Endothelial cell (in vitro differentiated cells): Measurements from ENCODE around the gene GTF2H3. TPM values are rescaled to one million over a fixed set of nuclear protein-coding genes. Genes with fewer than 3 reads are reported as not detected.

Source experiments
- DNase-seq: peaks from one replicate; pipeline ENCODE4 v3.0.0; 2021; ENCODE audit warnings: low spot score
- H3K27ac Mint-ChIP-seq: one replicate; pipeline ENCODE4 v1.8.0; 2021; ENCODE audit warnings: mixed read lengths, inconsistent platforms; ENCODE audit not compliant: unreplicated experiment
- H3K27me3 Mint-ChIP-seq: one replicate; pipeline ENCODE4 v1.8.0; 2021; ENCODE audit warnings: mild to moderate bottlenecking, moderate library complexity, mixed read lengths, inconsistent platforms; ENCODE audit not compliant: unreplicated experiment
- H3K36me3 Mint-ChIP-seq: one replicate; pipeline ENCODE4 v1.8.0; 2021; ENCODE audit warnings: mild to moderate bottlenecking, low read depth, mixed read lengths, inconsistent platforms; ENCODE audit not compliant: unreplicated experiment
- H3K4me1 Mint-ChIP-seq: one replicate; pipeline ENCODE4 v1.8.0; 2021; ENCODE audit warnings: mild to moderate bottlenecking, mixed read lengths, inconsistent platforms; ENCODE audit not compliant: unreplicated experiment
- H3K4me3 Mint-ChIP-seq: one replicate; pipeline ENCODE4 v1.8.0; 2021; ENCODE audit warnings: mild to moderate bottlenecking, mixed read lengths, inconsistent platforms; ENCODE audit not compliant: unreplicated experiment
- H3K9me3 Mint-ChIP-seq: one replicate; pipeline ENCODE4 v1.8.0; 2021; ENCODE audit warnings: mixed read lengths, inconsistent platforms; ENCODE audit not compliant: unreplicated experiment
- total RNA-seq: library from RNA; stranded (reverse); fragmentation: NEBNext Ultra II Directional; extraction: Animal tissue kit (Norgen Biotek cat#: 25700); gene quantifications from one replicate; pipeline ENCODE4 v1.2.1, GENCODE V29; 2021; ENCODE audit not compliant: unreplicated experiment
- TF ChIP-seq, protein P1 (sequence below): fragments of 200-600 bp; sonication (generic); IDR thresholded peaks from one replicate; pipeline ENCODE4 v1.5.0; 2021; ENCODE audit warnings: antibody characterized with exemption; ENCODE audit not compliant: unreplicated experiment

Gene GTF2H3
- total RNA-seq, 1 donor from 2014 or later, result 23.1 TPM

GRCh38 chr12:123705935-123706334 lies 72.3 kb downstream of the GTF2H3 start:
- peaks cover 7% of the 10 kb centered on the region for H3K27me3 Mint-ChIP-seq

DNA sequence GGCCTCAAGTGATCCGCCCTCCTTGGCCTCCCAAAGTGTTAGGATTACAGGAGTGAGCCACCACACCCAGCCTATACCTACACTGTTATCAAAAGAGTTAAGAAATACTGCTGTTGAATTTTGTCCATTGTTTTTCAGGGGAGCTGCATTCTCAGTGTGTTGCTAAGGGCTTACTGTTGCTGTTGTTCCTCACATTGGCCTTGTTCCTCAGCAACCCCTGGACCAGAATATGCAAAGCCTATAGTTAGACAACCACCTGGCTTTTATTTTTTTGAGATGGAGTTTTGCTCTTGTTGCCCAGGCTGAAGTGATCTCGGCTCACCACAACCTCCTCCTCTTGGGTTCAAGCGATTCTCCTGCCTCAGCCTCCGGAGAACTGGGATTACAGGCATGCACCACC lies 73.8 kb downstream of the GTF2H3 start:
- H3K27me3 Mint-ChIP-seq, result peaks cover 5% of the 10 kb centered on the region
- peaks cover 9% of the 10 kb centered on the region for H3K36me3 Mint-ChIP-seq
- H3K4me3 Mint-ChIP-seq, result no peak overlapping the region
- H3K27ac Mint-ChIP-seq, result no peak overlapping the region
- H3K9me3 Mint-ChIP-seq, result no peaks in the 10 kb centered on the region
- DNase-seq, result no peak
- TF ChIP-seq, protein P1, sequence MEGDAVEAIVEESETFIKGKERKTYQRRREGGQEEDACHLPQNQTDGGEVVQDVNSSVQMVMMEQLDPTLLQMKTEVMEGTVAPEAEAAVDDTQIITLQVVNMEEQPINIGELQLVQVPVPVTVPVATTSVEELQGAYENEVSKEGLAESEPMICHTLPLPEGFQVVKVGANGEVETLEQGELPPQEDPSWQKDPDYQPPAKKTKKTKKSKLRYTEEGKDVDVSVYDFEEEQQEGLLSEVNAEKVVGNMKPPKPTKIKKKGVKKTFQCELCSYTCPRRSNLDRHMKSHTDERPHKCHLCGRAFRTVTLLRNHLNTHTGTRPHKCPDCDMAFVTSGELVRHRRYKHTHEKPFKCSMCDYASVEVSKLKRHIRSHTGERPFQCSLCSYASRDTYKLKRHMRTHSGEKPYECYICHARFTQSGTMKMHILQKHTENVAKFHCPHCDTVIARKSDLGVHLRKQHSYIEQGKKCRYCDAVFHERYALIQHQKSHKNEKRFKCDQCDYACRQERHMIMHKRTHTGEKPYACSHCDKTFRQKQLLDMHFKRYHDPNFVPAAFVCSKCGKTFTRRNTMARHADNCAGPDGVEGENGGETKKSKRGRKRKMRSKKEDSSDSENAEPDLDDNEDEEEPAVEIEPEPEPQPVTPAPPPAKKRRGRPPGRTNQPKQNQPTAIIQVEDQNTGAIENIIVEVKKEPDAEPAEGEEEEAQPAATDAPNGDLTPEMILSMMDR, result no peak
- peaks cover 5% of the 10 kb centered on the region for H3K4me1 Mint-ChIP-seq

More at GRCh38 chr12:123705935-123706334, 72.3 kb downstream of the GTF2H3 start:
- no peak for DNase-seq
- Mint-ChIP-seq H3K9me3 (no peaks in the 10 kb centered on the region), H3K27ac (no peak overlapping the region), H3K4me1 (peaks cover 3% of the 10 kb centered on the region), H3K36me3 (peaks cover 10% of the 10 kb centered on the region), H3K4me3 (no peak overlapping the region)
- TF ChIP-seq, protein P1, result no peak

Other genes with a start within 250 kb of the GTF2H3 start
- gene KMT5A, start 249.7 kb upstream of the GTF2H3 start, total RNA-seq, result 35.6 TPM
- 2.8 TPM for gene RILPL2, start 197.1 kb upstream of the GTF2H3 start, total RNA-seq
- 18.8 TPM for gene SNRNP35, start 175.7 kb upstream of the GTF2H3 start, total RNA-seq
- gene RILPL1, start 100.1 kb upstream of the GTF2H3 start, total RNA-seq, result 19.8 TPM
- 167 TPM for gene TMED2, start 49.3 kb upstream of the GTF2H3 start, total RNA-seq
- gene DDX55, start 31.7 kb upstream of the GTF2H3 start, total RNA-seq, result 16.8 TPM
- 52.0 TPM for gene EIF2B1, start 143 bp upstream of the GTF2H3 start, total RNA-seq
- gene TCTN2, start 37.3 kb downstream of the GTF2H3 start, total RNA-seq, result 11.3 TPM
- gene ATP6V0A2, start 78.5 kb downstream of the GTF2H3 start, total RNA-seq, result 52.4 TPM
- 1.2 TPM for gene DNAH10, start 128.5 kb downstream of the GTF2H3 start, total RNA-seq